HG03064 (cell line): ENCODE data around the gene C22orf23.

Source experiments
- ATAC-seq: cut with Tn5 transposase; IDR thresholded peaks from one replicate; pipeline ENCODE4 v1.9.1; 2021; ENCODE audit warnings: low read depth; ENCODE audit not compliant: unreplicated experiment

The C22orf23 gene

DNA sequence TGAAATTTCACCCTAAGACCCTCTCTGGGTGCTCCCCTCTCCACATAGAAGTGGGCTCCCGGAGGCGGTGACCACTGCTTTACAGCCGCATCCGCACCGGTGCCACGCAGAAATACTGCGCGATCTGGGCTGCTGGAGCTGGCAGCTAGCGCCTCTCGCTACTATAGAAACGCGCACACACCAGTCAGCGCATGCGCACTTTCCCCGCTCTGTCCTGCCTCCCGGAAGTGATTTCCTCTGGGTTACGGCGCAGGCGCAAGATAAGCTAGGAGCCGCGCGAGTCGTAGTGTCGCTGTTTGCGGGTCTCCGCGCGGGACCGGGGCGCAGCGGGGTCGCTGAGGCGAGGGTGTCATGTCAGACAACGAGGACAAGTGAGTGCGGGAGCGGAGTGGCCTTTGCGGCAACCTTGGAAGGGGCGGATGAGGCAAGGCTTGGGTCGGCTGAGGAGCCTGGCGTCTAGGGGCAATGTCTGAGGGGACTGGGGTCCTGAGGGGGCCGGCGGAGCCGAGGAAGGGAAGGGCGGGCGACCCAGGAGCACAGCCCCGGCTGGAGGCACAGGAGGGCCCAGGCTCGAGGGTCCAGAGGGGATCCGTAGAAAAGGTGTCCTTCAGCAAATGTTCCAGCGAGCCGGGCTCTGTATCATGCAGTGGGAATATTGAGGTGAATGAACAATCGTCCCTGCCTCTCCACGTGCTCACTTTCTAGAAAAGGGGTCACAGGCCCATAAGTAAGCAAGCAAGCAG is at the start of gene C22orf23, which contains the start of gene POLR2F:
Gene C22orf23 (minus strand): TSS at position 165 of the 743 bp plus-strand sequence. CDS start 452 bp downstream, outside the sequence.
Gene POLR2F (plus strand): TSS at position 263 of the 743 bp plus-strand sequence. CDS start 89 bp downstream, at position 352.
- ATAC-seq, result peak; percentile 75

DNA sequence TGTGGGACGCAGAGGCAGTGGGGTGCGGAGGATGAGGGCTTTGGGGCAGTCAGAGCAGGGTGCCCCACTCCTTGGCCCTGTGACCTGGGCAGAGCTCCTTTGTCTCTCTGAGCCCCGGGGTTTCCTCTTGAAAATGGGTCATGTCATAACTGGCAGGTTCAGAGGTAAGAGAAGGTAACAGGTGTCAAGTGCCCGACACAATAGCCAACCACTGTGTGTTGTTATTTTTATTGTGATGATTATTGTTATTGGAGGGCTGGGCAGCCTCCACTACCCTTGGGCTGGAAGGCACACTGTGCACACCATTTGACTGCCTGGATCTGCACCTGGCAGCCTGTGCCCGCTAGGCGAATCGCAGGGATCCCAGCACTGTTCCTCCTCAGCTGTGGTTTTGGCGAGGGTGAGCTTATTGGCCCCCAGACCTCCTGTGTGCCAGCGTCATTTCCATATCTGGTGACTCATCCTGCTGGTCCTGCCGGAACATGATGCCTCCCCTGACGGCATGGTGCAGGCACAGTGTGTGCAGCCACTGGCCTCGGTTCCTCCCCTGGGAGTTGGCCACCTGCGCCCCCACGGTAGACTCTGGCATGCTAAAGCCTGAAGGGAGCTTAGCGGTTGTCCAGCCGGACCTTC is 46.4 kb upstream of the C22orf23 start:
- no peak for ATAC-seq

DNA sequence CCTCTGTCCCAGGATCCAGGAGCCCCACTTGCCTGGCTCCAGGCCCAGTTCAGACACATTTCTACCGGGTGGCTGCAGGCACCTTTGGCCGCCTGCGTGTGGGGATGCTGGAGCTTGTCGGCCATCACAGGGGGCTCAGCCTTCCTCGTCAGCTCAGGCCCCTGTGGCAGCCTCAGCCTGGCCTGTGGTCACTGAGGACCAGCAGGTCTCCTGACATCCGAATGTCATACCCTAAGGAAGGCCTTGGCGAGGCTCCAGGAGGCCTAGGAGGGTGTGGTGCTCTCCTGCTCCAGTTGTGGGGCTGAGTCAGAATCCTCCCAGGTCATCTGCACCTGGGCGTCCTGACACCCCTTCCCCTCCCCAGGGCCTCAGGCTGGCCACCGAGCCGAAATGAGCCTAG is 45.8 kb upstream of the C22orf23 start:
- no peak for ATAC-seq

DNA sequence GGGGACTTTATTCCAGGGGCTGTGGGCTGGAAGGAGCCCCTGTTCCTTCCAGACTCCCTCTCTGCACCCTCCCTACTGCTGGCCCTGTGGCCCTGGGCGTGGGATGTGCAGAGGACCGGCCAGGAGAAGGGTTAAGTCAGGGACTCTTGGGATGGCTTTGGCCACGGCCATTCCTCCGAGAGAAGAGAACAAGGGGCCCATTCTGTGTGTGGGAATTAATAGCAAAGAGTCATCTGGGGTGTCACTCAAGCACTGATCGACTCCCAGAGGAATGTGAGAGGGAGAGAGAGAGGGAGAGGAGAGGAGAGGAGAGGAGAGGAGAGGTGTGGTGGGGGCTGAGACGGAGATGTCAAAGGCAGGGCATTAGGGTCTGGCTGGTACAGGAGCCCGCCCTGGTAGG is 45.1 kb upstream of the C22orf23 start:
- no peak for ATAC-seq

DNA sequence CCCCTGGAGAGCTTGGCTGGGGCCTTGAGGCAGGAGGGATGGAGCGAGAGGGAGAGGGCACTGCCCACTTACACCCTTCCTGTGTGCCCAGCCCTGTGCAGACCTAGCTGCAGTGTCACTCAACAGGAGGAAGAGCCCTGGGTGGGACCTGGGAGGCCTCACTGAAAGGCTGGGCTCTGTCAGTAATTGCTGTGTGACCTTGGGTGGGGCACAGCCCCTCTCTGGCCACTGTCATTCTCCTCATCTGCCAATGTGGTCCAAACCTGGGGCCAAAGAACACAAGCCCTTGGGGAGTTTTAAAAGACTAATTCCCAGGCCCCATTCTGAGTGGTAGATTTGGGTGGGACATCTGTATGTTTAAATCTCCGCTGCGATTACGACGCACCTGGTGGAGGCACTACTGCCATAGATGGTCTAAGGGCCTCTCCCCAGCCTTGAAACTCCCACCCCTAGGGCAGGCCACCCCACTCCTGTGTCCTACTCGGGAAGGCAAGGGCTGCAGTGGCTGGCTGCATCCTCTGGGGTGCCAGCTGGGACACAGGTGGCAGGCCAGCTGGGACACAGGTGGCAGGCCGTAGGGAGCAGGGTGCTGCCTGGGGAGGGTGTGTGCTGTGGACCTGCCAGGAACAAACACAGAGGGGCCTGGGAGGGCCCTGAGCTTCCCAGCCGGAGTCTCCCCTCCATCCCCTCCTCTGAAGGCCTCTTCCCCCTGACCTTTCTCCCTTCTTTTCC is 43.3 kb upstream of the C22orf23 start:
- ATAC-seq, result no peak

DNA sequence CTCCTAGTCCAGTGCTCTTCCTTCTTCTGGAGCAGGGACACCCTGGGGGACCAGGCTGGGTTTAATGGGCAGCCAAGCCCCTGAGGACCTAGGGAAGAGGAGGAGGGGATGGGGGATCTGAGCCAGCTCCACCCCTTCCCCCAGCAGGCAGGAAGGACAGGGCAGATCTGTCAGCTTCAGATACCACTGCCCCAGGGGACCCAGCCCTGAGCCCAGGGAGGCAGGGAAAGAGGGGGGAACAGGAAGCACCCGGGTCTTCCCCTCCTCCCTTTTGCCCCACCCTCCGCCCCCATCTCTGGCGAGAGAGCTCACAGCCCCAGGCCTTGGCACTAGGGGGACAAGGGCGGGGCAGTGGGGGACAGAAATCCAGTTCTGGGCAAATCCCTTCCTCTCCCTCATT is 42.7 kb upstream of the C22orf23 start:
- ATAC-seq, result no peak

DNA sequence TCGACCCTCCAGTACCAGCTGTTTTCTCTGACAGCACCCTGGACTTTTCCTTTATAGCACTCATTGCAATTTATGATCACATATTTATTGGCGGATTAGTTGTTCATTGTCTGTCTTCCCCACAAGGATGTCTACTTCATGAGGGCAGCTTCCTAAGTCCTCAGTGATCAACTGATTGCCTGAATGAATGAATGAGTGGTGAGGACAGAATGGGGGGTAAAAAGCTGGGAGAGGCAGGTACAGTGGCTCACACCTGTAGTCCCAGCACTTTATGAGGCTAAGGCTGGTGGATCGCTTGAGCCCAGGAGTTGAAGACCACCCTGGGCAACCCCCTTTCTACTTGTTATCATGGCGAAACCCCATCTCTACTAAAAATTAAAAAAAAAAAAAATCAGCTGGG is 42.1 kb upstream of the C22orf23 start:
- no peak for ATAC-seq

DNA sequence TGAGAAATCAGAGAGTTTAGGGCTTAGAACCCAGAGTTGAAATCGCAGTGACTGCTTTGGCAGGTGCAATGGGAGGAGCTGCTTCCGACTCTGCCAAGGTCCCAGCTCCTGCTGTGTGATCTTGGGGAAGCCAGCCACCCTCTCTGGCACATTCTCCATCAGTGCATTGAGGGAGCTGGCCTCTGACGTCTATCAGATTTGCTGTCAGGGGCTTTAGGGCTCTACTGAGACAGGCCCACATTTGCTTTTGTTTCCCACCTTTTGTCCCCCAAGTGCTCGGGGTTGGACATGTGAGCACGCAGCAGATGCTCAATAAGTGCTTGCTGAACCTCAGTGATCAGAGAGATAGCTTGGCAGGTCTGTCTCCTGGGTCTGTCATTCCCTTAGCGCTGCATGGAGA is 41.6 kb upstream of the C22orf23 start:
- no peak for ATAC-seq

DNA sequence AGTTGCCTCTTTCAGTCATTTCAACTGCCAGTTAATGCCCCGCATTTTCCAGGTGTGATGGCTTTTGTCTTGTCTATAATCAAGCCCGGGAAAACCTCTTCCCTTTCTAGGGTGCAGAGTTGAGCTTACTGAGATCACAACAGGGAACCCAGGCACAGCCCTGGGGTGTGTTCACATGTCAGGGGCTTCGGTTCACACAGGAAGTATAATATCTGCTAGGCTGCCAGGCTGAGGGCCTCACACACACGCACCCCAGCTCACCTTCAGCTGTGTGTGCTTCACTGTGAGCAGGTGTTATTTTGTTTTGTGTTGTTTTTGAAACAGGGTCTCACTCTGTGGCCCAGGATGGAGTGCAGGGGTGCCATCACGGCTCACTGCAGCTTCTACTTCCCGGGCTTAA is 40.6 kb upstream of the C22orf23 start:
- ATAC-seq, result no peak

DNA sequence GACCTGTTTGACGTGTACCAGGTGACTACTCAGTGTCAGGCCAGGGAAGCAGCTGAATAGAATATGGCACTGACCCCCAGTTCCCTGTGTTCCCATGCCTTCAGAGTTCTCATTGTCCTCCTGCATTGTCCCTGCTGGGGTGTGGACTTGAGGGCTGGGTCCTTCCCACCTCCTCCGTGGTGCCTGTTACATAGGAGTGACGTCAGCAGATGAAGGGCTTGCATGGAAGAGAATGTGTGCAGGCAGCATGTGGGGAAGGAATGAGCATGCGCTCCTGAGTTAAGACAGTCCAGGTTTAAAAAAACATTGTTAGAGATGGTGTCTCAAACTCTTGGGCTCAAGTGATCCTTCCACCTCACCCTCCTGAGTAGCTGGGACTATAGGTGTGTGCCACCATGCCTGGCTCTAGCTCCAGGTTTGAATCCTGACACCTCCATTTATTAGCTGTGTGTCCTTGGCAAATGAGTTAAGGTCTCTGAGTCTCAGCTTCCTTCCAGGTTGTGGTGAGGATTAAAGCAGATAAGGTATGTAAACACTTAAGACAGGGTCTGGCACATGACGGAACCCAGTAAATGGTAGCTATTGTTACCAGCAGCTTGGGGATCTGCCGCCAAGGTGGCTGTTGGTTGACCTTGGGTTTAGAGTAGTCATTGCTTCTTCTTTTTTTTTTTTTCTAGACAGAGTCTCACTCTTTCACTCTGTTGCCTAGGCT is 38.5 kb upstream of the C22orf23 start:
- ATAC-seq, result no peak

DNA sequence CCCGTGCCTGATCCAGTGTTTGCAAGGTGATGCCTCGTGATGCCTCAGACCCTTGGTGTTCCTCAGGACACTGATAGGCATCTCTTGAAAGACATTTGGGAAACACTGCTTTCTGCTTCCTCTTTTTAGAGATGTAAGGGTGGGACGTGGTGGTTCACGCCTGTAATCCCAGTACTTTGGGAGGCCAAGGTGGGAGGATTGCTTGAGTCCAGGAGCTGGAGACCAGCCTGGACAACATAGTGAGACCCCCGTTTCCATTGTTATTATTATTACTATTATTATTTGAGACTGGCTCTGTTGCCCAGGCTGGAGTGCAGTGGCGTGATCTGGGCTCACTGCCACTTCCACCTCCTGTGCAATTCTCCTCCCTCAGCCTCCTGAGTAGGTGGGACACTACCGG is 37.5 kb upstream of the C22orf23 start:
- no peak for ATAC-seq

DNA sequence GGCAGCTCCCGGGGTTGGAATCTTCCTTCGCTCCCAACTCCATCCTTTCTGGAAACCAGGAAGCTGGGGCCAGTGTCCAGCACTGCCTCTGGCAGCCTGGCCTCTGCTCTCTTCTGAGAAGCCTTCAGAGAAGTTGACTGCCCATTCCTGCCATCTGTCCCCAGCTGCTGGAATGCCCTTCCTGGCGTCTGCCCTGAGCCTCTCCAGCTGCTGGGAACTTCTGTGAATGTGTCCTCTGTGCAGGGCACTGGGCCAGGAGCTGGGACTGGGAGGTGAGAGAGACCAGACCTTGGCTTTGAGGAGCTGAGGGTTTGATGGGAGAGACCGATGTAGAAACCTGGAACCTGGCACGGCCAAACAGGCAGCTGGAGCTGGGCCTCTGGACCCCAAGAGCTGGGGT is 36.9 kb upstream of the C22orf23 start:
- no peak for ATAC-seq

DNA sequence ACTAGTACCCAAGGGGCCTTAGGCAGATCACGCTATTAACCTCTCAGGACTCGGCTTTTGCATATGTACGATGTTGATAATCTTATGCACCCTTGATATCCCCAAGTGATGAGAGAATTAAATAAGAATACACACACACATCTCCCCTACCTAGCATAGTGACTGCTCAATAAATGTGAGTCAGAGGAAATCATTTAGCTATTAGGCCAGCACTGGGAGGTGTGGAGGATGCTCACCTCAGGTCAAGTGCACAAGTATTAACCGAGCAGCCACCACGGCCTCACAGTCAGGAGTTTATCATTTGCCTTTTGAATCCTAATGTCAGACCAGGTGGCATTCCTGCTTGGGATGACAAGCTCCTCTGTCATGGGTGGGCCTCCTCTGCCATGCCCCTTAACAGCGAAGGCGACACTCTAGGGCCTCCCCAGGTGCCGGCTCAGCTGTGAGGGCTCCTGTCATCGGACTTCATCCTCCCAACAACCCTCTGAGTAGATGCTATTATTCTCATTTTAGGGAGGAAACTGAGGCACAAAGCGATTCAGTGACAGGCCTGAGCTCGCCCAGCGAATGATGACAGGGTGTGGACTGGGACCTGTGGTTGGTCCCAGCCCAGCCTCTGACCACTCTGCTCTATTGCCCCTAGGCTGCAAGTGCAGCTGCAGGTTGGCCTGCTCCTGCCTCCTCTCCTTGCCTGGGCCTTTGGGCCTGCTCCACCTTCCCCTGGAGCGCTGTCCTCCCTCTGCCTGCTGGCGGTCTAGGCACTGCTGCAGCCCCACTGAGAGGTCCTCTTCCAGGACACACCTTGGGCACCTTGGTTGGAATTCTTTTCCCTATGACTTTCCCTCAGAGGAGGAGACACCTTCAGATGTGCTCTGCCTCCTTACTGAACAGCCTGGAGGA is 36.0 kb upstream of the C22orf23 start:
- ATAC-seq, result no peak

DNA sequence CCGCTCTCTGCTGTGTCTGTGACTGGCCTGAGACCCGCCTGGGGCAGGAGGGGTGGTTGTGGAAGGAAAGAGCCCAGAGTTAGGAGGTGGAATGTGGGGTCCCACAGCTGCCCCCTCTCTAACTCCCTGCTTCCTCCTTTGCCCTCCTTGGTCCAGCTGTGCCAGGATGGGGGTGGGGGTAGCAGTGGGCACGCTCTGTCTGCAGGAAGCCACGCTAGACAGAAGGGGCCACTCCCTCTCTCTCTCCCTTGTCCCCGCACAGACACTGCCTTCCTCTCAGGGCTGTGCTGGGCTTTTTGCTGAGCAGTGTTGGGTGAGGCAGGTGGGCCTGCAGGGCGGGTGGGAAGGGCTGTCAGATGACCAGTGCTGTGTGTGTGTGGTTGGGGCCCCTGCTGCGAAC is 33.0 kb upstream of the C22orf23 start:
- no peak for ATAC-seq

DNA sequence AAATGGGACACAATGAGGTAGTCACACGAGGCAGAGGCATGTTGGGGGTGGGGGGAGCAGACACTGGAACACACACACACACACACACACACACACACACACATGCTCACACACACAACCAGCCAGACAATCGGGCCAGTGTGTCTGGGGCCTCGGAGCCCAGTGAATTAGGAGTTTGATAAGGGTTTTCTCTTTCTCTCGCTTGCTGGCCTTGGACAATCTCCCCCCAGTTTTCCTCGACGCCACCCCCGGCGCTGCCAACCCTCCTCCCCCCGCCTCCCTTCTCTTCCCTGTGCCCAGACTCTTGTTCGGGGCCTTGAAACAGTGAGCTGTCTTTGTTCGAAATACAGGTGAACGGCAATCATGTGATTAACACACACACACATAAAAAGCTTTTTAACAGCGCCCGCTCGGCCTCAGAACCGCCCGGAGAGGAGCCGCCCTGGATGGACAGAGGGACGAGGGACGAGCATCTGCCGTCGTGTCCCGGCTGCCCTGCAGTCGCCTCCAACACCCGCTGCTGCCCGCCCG is 32.4 kb upstream of the C22orf23 start:
- no peak for ATAC-seq

DNA sequence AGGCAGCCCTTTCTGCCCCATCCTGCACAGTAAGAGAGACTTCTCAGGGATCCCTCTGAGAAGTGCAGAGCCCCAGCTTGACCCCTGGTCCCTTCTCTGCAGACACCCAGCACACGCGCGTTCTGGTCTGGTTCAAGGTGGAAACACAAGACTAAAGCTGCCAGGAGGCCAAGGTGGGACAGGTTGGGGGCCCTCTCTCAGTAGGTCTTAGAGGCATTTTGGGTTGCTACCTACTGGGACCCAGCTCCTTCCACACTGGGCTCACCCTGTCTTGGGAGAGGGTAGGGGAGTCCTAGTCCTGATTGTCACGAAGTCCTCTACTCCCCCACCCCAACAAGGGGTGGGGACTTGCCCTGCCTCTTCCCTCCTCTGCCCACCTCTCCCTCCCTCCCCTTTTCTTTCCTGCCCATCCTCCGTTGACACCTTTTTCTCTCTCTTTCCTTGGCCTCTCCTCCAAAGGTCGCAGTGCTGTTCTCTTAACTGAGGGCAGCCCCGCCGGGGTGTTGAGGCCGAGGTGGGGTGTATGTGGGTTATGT is 31.7 kb upstream of the C22orf23 start:
- no peak for ATAC-seq

DNA sequence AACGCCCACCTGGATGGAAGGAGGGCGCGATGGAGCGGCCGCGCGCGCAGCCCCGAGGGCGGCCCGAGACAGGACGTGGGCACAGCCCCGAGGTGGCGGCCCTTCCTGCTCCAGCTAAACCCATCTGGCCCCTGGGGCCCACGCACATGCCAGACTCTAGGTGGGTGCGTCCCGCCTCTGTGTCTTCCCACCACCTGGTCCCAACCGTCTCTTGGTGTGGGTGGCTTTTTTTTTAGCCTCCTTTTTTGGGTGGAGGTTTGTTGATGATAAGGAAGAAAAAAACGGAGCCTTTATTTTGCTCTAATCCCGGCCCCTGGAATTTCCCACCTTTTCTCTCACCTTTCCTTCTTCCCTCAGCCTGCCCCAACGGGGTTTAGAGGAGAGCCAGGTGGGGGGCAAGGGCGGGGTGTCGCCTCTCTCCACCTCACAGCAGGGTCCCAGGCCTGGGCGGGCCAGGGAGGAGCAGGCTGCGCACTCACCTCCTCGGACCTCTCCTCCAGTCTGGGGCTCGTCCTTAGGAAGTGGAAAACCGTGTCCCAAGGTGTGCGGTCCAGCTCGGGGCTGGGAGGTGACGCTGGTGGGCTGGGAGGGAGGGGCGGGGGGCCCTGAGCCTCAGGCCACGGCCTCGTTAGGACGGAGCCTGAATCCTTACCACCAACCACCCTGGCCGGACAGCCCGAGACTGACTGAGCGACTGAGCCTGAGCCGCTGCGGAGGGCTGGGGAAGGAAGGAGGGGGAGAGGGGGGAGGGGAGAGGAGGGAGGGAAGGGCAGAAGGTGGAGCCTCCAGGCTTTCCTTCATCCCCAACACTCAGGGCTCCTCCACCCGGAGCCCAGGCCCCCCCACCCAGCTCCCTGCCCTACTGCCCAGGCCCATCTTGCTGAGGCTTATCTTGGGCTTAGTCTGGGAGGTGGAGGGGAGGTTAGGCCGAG is 30.7 kb upstream of the C22orf23 start, which contains the start of gene SOX10:
Gene SOX10 (minus strand): TSS at position 696 of the 932 bp plus-strand sequence. CDS start 771 bp downstream, outside the sequence.
- no peak for ATAC-seq
